Thyroid gland (tissue), 4 donors: ENCODE measurements around the gene BRWD1. TPM values are rescaled to one million over a fixed set of nuclear protein-coding genes. Genes with fewer than 3 reads are reported as not detected.

Source experiments
- DNase-seq, 2 donors: peaks; one replicate each; pipeline ENCODE4 v3.0.0-alpha.2; 2019
- H3K27ac ChIP-seq, 3 donors: fragments of 200-600 bp; sonication (generic); 1 replicate in 2 of 3; 2 replicates in 1 of 3; pipeline ENCODE4 v1.5.1; 2016 to 2019; ENCODE audit warnings: mild to moderate bottlenecking in 1 of 3, moderate library complexity in 1 of 3
- H3K27me3 ChIP-seq: fragments of 200-600 bp; sonication (generic); one replicate; pipeline ENCODE4 v1.5.1; 2019
- H3K36me3 ChIP-seq, 2 donors: fragments of 200-600 bp; sonication (generic); one replicate each; pipeline ENCODE4 v1.5.1; 2016 to 2019
- H3K4me1 ChIP-seq, 2 donors: fragments of 200-600 bp; sonication (generic); one replicate each; pipeline ENCODE4 v1.5.1; 2017 to 2019
- H3K4me3 ChIP-seq, 3 donors: fragments of 200-600 bp; sonication (generic); replicated peaks in 1 of 3; 1 replicate in 2 of 3; 2 replicates in 1 of 3; pipeline ENCODE4 v1.5.1; 2016; ENCODE audit warnings: mild to moderate bottlenecking in 1 of 3
- H3K9me3 ChIP-seq: fragments of 200-600 bp; sonication (generic); one replicate; pipeline ENCODE4 v1.5.1; 2017
- CTCF ChIP-seq, 6 experiments: fragments of 200-600 bp in 3 of 6; fragments of 450-650 bp in 3 of 6; sonication (generic) in 3 of 6; IDR thresholded peaks; one replicate each; pipeline ENCODE4 v1.5.1; 2016 to 2019; ENCODE audit warnings: antibody characterized with exemption in 6 of 6, mild to moderate bottlenecking in 2 of 6, inconsistent platforms in 1 of 6, moderate library complexity in 1 of 6
- POLR2A ChIP-seq, 2 donors: fragments of 450-650 bp; IDR thresholded peaks; one replicate each; pipeline ENCODE4 v1.6.1; 2017; ENCODE audit warnings: antibody characterized with exemption in 2 of 2, mild to moderate bottlenecking in 2 of 2, moderate library complexity in 1 of 2
- WGBS, 2 donors: methylation state at CpG; one replicate each; pipeline ENCODE4 v1.1.5; 2017; 5-methylcytosine and 5-hydroxymethylcytosine counted together
- intact Hi-C: fragments of 100-400 bp; cut with DNase I; formaldehyde crosslinking; loops from one replicate; pipeline ENCODE4 v1.15.1; 2023
- total RNA-seq, 4 donors: library from RNA; depleted of rRNA; stranded (reverse); fragments of >200 nt; gene quantifications; one replicate each; pipeline ENCODE4 v1.2.3, GENCODE V29; 2016

Gene BRWD1
- total RNA-seq, 4 donors from 2014 or later, result 66.6 to 125 (median 85.3) TPM

- no peak overlapping the region for H3K4me3 ChIP-seq
- peaks cover 0 to under 1% of the 10 kb centered on the region in 2 donors for H3K4me1 ChIP-seq
- 97 to 99% methylated on average over 6 of the region's 6 CpGs for WGBS, 2 donors
- intact Hi-C loops, result no loop called here
- H3K27ac ChIP-seq, result no peak overlapping the region
- TF ChIP-seq CTCF (IDR thresholded peaks at IDR 0.05) (no peak), POLR2A (IDR thresholded peaks at IDR 0.05) (no peak)
- H3K27me3 ChIP-seq, result no peaks in the 10 kb centered on the region
- peaks cover 17 to 21% of the 10 kb centered on the region in 2 donors for H3K36me3 ChIP-seq
- no peaks in the 10 kb centered on the region for H3K9me3 ChIP-seq
- DNase-seq, result no peak
Measured at GRCh38 chr21:39341249-39341923, 28.0 kb upstream of the BRWD1 start.

GRCh38 chr21:39340687-39341086, 27.3 kb upstream of the BRWD1 start:
- WGBS, 2 donors, result 91 to 93% methylated on average over 6 of the region's 6 CpGs
- H3K27ac ChIP-seq, result no peak overlapping the region
- H3K9me3 ChIP-seq, result no peaks in the 10 kb centered on the region
- H3K36me3 ChIP-seq, result peaks cover 17 to 21% of the 10 kb centered on the region in 2 donors
- TF ChIP-seq CTCF (IDR thresholded peaks at IDR 0.05), result no peak
- no peak for TF ChIP-seq POLR2A (IDR thresholded peaks at IDR 0.05)
- no peaks in the 10 kb centered on the region for H3K27me3 ChIP-seq
- H3K4me3 ChIP-seq, result no peak overlapping the region
- intact Hi-C loops, result no loop called here
- DNase-seq, result no peak
- H3K4me1 ChIP-seq, result no peaks in the 10 kb centered on the region

- intact Hi-C loops, result no loop called here
- peaks cover 17 to 21% of the 10 kb centered on the region in 2 donors for H3K36me3 ChIP-seq
- WGBS, 2 donors, result 90 to 96% methylated on average over 2 of the region's 2 CpGs
Measured at GRCh38 chr21:39339231-39339630, 25.8 kb upstream of the BRWD1 start.

GRCh38 chr21:39336457-39337008, 23.1 kb upstream of the BRWD1 start:
- TF ChIP-seq CTCF (IDR thresholded peaks at IDR 0.05) (no peak), POLR2A (IDR thresholded peaks at IDR 0.05) (no peak)
- no peak for DNase-seq
- whole genome bisulfite sequencing, 2 donors, result 84 to 85% methylated on average over 13 of the region's 13 CpGs
- no peak overlapping the region for H3K4me3 ChIP-seq
- peaks cover 6 to 8% of the 10 kb centered on the region in 2 donors for H3K36me3 ChIP-seq
- intact Hi-C loops, result no loop called here
- H3K9me3 ChIP-seq, result no peaks in the 10 kb centered on the region
- H3K4me1 ChIP-seq, result no peaks in the 10 kb centered on the region
- H3K27me3 ChIP-seq, result no peaks in the 10 kb centered on the region
- H3K27ac ChIP-seq, result no peak overlapping the region

More at GRCh38 chr21:39339231-39339630, 25.8 kb upstream of the BRWD1 start:
- H3K9me3 ChIP-seq, result no peaks in the 10 kb centered on the region
- DNase-seq, result no peak
- H3K27ac ChIP-seq, result no peak overlapping the region
- H3K27me3 ChIP-seq, result no peaks in the 10 kb centered on the region
- TF ChIP-seq CTCF (IDR thresholded peaks at IDR 0.05) (no peak), POLR2A (IDR thresholded peaks at IDR 0.05) (no peak)
- no peak overlapping the region for H3K4me3 ChIP-seq
- no peaks in the 10 kb centered on the region for H3K4me1 ChIP-seq

- Histone ChIP-seq H3K27ac (no peak overlapping the region), H3K27me3 (no peaks in the 10 kb centered on the region)
- intact Hi-C loops, result no loop called here
Measured at GRCh38 chr21:39334611-39335010, 21.2 kb upstream of the BRWD1 start.

More at GRCh38 chr21:39334611-39335010, 21.2 kb upstream of the BRWD1 start:
- Histone ChIP-seq H3K4me1 (no peaks in the 10 kb centered on the region), H3K4me3 (no peak overlapping the region), H3K9me3 (no peaks in the 10 kb centered on the region), H3K36me3 (no peaks in the 10 kb centered on the region)
- WGBS, 2 donors, result 93 to 95% methylated on average over 4 of the region's 4 CpGs
- TF ChIP-seq CTCF (IDR thresholded peaks at IDR 0.05), result no peak
- TF ChIP-seq POLR2A (IDR thresholded peaks at IDR 0.05), result no peak
- DNase-seq, result no peak
